ENCODE measurements around the gene SLC38A7.
"Not testable (repeated sequence)": the region's sequence is repeated elsewhere in the genome, so short reads cannot be mapped to it uniquely, and the experiment has no call there.

SLC38A7 gene

GRCh38 chr16:58684354-58685083 lies at the start of gene SLC38A7:
Gene SLC38A7, minus strand, starts transcription at chr16:58684770. Its CDS starts 4,644 bp downstream, at chr16:58680126.
- DNase-seq = no peak

GRCh38 chr16:58733671-58734458 lies 49.3 kb upstream of the SLC38A7 start, which contains the start of gene GOT2:
Gene GOT2, minus strand, starts transcription at chr16:58734316. Its CDS starts 88 bp downstream, at chr16:58734228.
- no peak for DNase-seq

GRCh38 chr16:58733248-58733670 lies 48.7 kb upstream of the SLC38A7 start:
- no peak for DNase-seq

GRCh38 chr16:58732545-58733247 lies 48.1 kb upstream of the SLC38A7 start:
- DNase-seq = no peak

GRCh38 chr16:58730724-58731370 lies 46.3 kb upstream of the SLC38A7 start:
- DNase-seq = no peak

- DNase-seq = no peak
Observed at GRCh38 chr16:58727796-58728568, 43.4 kb upstream of the SLC38A7 start.

- no peak for DNase-seq
Observed at GRCh38 chr16:58727028-58727781, 42.6 kb upstream of the SLC38A7 start.

- DNase-seq = no peak
Observed at GRCh38 chr16:58723109-58723508, 38.5 kb upstream of the SLC38A7 start.

- no peak for DNase-seq
Observed at GRCh38 chr16:58717994-58718393, 33.4 kb upstream of the SLC38A7 start.

- DNase-seq = no peak
Observed at GRCh38 chr16:58716468-58716867, 31.9 kb upstream of the SLC38A7 start.

GRCh38 chr16:58713742-58714141 lies 29.2 kb upstream of the SLC38A7 start:
- DNase-seq = no peak

- DNase-seq = no peak
Observed at GRCh38 chr16:58709333-58709732, 24.8 kb upstream of the SLC38A7 start.

GRCh38 chr16:58699151-58699550 lies 14.6 kb upstream of the SLC38A7 start:
- DNase-seq = no peak

- no peak for DNase-seq
Observed at GRCh38 chr16:58695368-58695767, 10.8 kb upstream of the SLC38A7 start.

GRCh38 chr16:58692450-58692849 lies 7.9 kb upstream of the SLC38A7 start:
- no peak for DNase-seq

GRCh38 chr16:58686985-58687706 lies 2.6 kb upstream of the SLC38A7 start:
- not testable (repeated sequence) for DNase-seq

GRCh38 chr16:58685084-58685449 lies 497 bp upstream of the SLC38A7 start:
- DNase-seq = no peak

GRCh38 chr16:58684001-58684353 lies 593 bp downstream of the SLC38A7 start:
- no peak for DNase-seq

- no peak for DNase-seq
Observed at GRCh38 chr16:58679763-58680162, 4.8 kb downstream of the SLC38A7 start.

GRCh38 chr16:58678716-58679115 lies 5.9 kb downstream of the SLC38A7 start:
- DNase-seq = no peak

- DNase-seq = no peak
Observed at GRCh38 chr16:58678269-58678668, 6.3 kb downstream of the SLC38A7 start.

Data from cortex of kidney (tissue), 1 donor.